GM12878 (cell line): ENCODE results near the gene SMIM10L1. TPM values are rescaled to one million over a fixed set of nuclear protein-coding genes. Genes with fewer than 3 reads are reported as not detected.

Source experiments
- ATAC-seq: fragments of 200-7000 bp; cut with Tn5 transposase; 3 replicates; pipeline ENCODE4 v1.9.1; 2020; ENCODE audit warnings: mild to moderate bottlenecking, moderate library complexity
- BruUV-seq: library from RNA; stranded (reverse); fragments of 400-500 nt; replicated peaks from 2 replicates; lab custom pipeline; 2021; lab: Mats Ljungman, UMichigan
- CTCF ChIA-PET: fragments of 300-600 bp; sonication (Branson Sonifier 250); formaldehyde crosslinking; extraction: SDS; loops from one replicate; lab custom pipeline; 2021; ENCODE audit warnings: inconsistent platforms; lab: Yijun Ruan, JAX
- POLR2A ChIA-PET: fragments of 350-600 bp; formaldehyde crosslinking; extraction: SDS; loops from one replicate; lab custom pipeline; 2021; ENCODE audit warnings: inconsistent platforms; lab: Charles Lee
- RAD21 ChIA-PET: fragments of 300-600 bp; sonication (Branson Sonifier 250); formaldehyde crosslinking; loops from one replicate; lab custom pipeline; 2023; ENCODE audit warnings: antibody characterized with exemption; ENCODE audit not compliant: unreplicated experiment; lab: Charles Lee
- SMC1A ChIA-PET: fragments of 300-600 bp; sonication (Branson Sonifier 250); formaldehyde crosslinking; loops from one replicate; lab custom pipeline; 2023; ENCODE audit not compliant: unreplicated experiment, uncharacterized antibody; lab: Charles Lee
- DNase-seq: peaks from one replicate; pipeline ENCODE4 v3.0.0-alpha.2; 2011; ENCODE audit warnings: low read depth, low spot score
- FAIRE-seq: peaks from 3 replicates; lab custom pipeline; 2011; peaks lifted over from hg19 to GRCh38; lab: Jason Lieb, UNC
- H2AFZ ChIP-seq: 2 replicates; pipeline ENCODE4 v1.6.0; 2011; ENCODE audit warnings: low read depth, low read length, control low read depth; ENCODE audit not compliant: control insufficient read depth
- H3K27ac ChIP-seq: 2 replicates; pipeline ENCODE4 v1.5.1; 2011; ENCODE audit warnings: control low read depth; ENCODE audit not compliant: control insufficient read depth, insufficient read depth
- H3K27me3 ChIP-seq, 2 experiments: replicated peaks in 1 of 2; 2 replicates each; pipeline versions ENCODE4 v1.6.0 to v1.6.1; 2011; ENCODE audit warnings: low read length in 1 of 2; ENCODE audit not compliant: control insufficient read depth in 2 of 2, insufficient read depth in 2 of 2
- H3K36me3 ChIP-seq, 2 experiments: 2 replicates each; pipeline ENCODE4 v1.5.1; 2011; ENCODE audit warnings: low read length in 1 of 2; ENCODE audit not compliant: control insufficient read depth in 2 of 2, insufficient read depth in 2 of 2
- H3K4me1 ChIP-seq: 2 replicates; pipeline ENCODE4 v1.6.1; 2011; ENCODE audit warnings: mild to moderate bottlenecking, low read length, moderate library complexity, mixed read lengths; ENCODE audit not compliant: control insufficient read depth, insufficient read depth
- H3K4me2 ChIP-seq: 2 replicates; pipeline ENCODE4 v1.6.0; 2011; ENCODE audit warnings: control low read depth; ENCODE audit not compliant: control insufficient read depth, insufficient read depth
- H3K4me3 ChIP-seq: fragments of 200-600 bp; sonication (generic); 2 replicates; pipeline ENCODE4 v1.5.1; 2016
- H3K79me2 ChIP-seq: 2 replicates; pipeline ENCODE4 v1.6.0; 2011; ENCODE audit warnings: low read length; ENCODE audit not compliant: control insufficient read depth, insufficient read depth
- H3K9ac ChIP-seq: 2 replicates; pipeline ENCODE4 v1.8.0; 2011; ENCODE audit warnings: low read length, control low read depth, mixed read lengths; ENCODE audit not compliant: control insufficient read depth, insufficient read depth
- H3K9me3 ChIP-seq: replicated peaks from 3 replicates; pipeline ENCODE4 v1.5.1; 2011; ENCODE audit warnings: mild to moderate bottlenecking, low read length; ENCODE audit not compliant: control insufficient read depth, insufficient read depth
- H4K20me1 ChIP-seq: 2 replicates; pipeline ENCODE4 v1.6.0; 2011; ENCODE audit not compliant: control insufficient read depth, insufficient read depth
- BACH1 ChIP-seq: fragments of 450-650 bp; IDR thresholded peaks from 2 replicates; pipeline ENCODE4 v1.6.1; 2017; ENCODE audit warnings: mild to moderate bottlenecking, borderline replicate concordance
- CREM ChIP-seq: IDR thresholded peaks from 2 replicates; pipeline ENCODE4 v1.6.1; 2014; ENCODE audit warnings: antibody characterized with exemption, low read depth
- PKNOX1 ChIP-seq: fragments of 450-650 bp; IDR thresholded peaks from 2 replicates; pipeline ENCODE4 v1.6.1; 2016; ENCODE audit warnings: mild to moderate bottlenecking
- POU2F2 ChIP-seq: IDR thresholded peaks from 3 replicates; pipeline ENCODE4 v1.6.1; 2011; ENCODE audit warnings: low read depth, mild to moderate bottlenecking, low read length, borderline replicate concordance
- TCF12 ChIP-seq: IDR thresholded peaks from 2 replicates; pipeline ENCODE4 v1.6.1; 2011; ENCODE audit warnings: low read depth, mild to moderate bottlenecking, low read length
- WGBS: methylation state at CpG from one replicate; pipeline ENCODE4 v1.1.6; 2016; ENCODE audit warnings: low lambda C conversion rate; ENCODE audit not compliant: insufficient replicate concordance, insufficient coverage; ENCODE audit errors: missing lambda C conversion rate; 5-methylcytosine and 5-hydroxymethylcytosine counted together
- in situ Hi-C: fragments of 300-500 bp; cut with MboI; formaldehyde crosslinking; loops from 9 replicates; pipeline ENCODE4 v1.14.3; 2018; ENCODE audit warnings: mixed read lengths
- intact Hi-C: fragments of 100-400 bp; cut with micrococcal nuclease; formaldehyde crosslinking; loops from one replicate; pipeline ENCODE4 v1.14.2; 2022; ENCODE audit not compliant: unreplicated experiment
- polyA plus RNA-seq, 11 experiments: library from polyadenylated mRNA; depleted of rRNA in 4 of 11; unstranded in 6 of 11; stranded (reverse) in 5 of 11; fragments of >200 nt; fragmentation: Nextera tagmentation in 4 of 11; fragmentation: Illumina TruSeq in 1 of 11; extraction: Ambion mirVana in 4 of 11; extraction: Trizol in 1 of 11; gene quantifications; 1 replicate in 1 of 11; 2 replicates in 10 of 11; pipeline versions ENCODE4 v1.2.1 to v1.2.3, GENCODE V29; 2011 to 2016; ENCODE audit warnings: inconsistent platforms in 2 of 11, missing spikeins in 2 of 11, low read depth in 1 of 11
- total RNA-seq, 4 experiments: library from RNA; depleted of rRNA in 3 of 4; stranded (reverse); fragments of >200 nt in 3 of 4; fragmentation: Illumina TruSeq in 1 of 4; extraction: Trizol in 1 of 4; gene quantifications; 2 replicates each; pipeline versions ENCODE4 v1.2.1 to v1.2.3, GENCODE V29; 2013 to 2021
- TF ChIP-seq, protein P1 (sequence below): fragments of 450-650 bp; IDR thresholded peaks from 2 replicates; pipeline ENCODE4 v1.6.1; 2016; ENCODE audit warnings: mild to moderate bottlenecking, moderate library complexity, borderline replicate concordance

Gene SMIM10L1
- total and polyA plus RNA-seq, 10 of the 15 experiments (the other 5 are each of a cell fraction or from before 2014, with no cell fraction given): 3.3 to 10.5 (median 7.6) TPM

DNA sequence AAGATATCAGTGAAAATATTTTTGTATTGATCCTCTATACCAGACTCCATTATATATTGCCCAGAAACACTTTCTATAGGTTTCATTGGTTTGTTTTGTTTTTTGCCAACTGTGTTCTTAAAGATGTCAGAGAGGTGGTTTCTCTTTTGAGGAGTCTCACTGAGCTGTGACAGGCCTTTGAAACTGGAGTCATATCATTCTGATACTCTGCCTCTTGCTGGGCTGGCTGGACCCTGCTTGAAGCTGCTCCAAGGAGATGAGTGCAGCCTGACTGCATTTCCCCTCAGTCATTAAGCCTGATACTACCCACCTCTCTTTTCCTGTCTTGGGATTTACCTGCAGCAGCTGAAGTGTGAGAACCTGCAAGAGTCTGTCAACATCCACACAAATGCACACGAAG is 20.2 kb upstream of the SMIM10L1 start:
- Histone ChIP-seq H3K4me1 (no peaks in the 10 kb centered on the region), H3K9ac (no peak overlapping the region), H3K27me3 (no peaks in the 10 kb centered on the region), H2AFZ (no peak overlapping the region), H3K27ac (no peak overlapping the region), H3K4me2 (no peak overlapping the region), H4K20me1 (no peaks in the 10 kb centered on the region), H3K36me3 (peaks cover 0 to 2% of the 10 kb centered on the region in 2 experiments; a peak in 2 of 4 replicates), H3K9me3 (peaks cover 6% of the 10 kb centered on the region), H3K79me2 (peaks cover 5% of the 10 kb centered on the region), H3K4me3 (no peak overlapping the region)
- RAD21 ChIA-PET: no interaction called here
- SMC1A ChIA-PET: no interaction called here
- WGBS: 0% methylated on average over 1 of the region's 1 CpG
- intact Hi-C loops: no loop called here
- ATAC-seq (peak; percentile 83), FAIRE-seq (no peak), DNase-seq (no peak)
- no TSS peak for BruUV-seq
- TF ChIP-seq CREM (no peak), POU2F2 (no peak), TCF12 (no peak), PKNOX1 (no peak), BACH1 (no peak)
- TF ChIP-seq, protein P1, sequence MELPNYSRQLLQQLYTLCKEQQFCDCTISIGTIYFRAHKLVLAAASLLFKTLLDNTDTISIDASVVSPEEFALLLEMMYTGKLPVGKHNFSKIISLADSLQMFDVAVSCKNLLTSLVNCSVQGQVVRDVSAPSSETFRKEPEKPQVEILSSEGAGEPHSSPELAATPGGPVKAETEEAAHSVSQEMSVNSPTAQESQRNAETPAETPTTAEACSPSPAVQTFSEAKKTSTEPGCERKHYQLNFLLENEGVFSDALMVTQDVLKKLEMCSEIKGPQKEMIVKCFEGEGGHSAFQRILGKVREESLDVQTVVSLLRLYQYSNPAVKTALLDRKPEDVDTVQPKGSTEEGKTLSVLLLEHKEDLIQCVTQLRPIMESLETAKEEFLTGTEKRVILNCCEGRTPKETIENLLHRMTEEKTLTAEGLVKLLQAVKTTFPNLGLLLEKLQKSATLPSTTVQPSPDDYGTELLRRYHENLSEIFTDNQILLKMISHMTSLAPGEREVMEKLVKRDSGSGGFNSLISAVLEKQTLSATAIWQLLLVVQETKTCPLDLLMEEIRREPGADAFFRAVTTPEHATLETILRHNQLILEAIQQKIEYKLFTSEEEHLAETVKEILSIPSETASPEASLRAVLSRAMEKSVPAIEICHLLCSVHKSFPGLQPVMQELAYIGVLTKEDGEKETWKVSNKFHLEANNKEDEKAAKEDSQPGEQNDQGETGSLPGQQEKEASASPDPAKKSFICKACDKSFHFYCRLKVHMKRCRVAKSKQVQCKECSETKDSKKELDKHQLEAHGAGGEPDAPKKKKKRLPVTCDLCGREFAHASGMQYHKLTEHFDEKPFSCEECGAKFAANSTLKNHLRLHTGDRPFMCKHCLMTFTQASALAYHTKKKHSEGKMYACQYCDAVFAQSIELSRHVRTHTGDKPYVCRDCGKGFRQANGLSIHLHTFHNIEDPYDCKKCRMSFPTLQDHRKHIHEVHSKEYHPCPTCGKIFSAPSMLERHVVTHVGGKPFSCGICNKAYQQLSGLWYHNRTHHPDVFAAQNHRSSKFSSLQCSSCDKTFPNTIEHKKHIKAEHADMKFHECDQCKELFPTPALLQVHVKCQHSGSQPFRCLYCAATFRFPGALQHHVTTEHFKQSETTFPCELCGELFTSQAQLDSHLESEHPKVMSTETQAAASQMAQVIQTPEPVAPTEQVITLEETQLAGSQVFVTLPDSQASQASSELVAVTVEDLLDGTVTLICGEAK: no peak
- POLR2A ChIA-PET: no interaction called here
- in situ Hi-C loops: no loop called here
- CTCF ChIA-PET: interaction anchor here (0.6 kb wide), 1 partner anchor 398 kb away, joined by 3 read pairs; no protein-coding TSS in a partner anchor
